ENCODE results near the gene KPNA3.
"Not testable (repeated sequence)": the region's sequence is repeated elsewhere in the genome, so short reads cannot be mapped to it uniquely, and the experiment has no call there.

KPNA3 gene

DNA sequence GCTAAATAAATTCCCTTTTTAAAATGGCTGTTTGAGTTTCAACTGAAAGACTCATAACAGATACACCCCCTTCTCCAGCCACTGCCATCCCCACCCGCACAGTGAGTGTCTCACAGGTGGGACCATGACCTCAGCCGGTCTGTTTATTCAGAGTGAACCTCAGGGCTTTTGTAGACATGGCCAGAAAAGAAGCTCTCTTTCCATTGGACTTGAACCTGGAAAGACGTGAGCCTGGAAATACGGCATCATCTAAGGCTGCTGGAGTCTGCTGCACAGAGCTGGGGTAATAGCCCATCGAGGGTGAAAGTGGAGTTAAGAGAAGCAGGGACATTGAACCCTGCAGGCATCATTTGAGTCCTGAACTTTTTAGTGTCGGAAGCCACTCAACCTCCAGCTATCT lies 15.2 kb upstream of the KPNA3 start:
- no peak for DNase-seq

DNA sequence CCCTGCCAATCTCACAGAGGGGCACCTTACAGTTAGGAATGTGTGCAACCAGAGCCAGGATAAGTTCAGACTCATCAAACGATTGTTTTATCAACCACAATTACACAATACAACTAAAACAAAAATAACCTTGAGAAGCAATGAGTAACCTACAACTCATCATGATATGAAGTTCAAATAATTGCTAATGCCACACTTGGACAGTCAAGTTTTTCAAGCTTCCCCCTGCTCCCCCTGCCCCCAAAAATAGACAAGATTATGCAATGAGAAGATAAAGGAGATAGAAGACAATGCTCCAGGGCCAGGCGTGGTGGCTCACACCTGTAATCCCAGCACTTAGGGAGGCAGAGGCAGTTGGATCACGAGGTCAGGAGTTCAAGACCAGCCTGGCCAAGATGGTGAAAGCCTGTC lies 13.6 kb upstream of the KPNA3 start:
- DNase-seq, result no peak

DNA sequence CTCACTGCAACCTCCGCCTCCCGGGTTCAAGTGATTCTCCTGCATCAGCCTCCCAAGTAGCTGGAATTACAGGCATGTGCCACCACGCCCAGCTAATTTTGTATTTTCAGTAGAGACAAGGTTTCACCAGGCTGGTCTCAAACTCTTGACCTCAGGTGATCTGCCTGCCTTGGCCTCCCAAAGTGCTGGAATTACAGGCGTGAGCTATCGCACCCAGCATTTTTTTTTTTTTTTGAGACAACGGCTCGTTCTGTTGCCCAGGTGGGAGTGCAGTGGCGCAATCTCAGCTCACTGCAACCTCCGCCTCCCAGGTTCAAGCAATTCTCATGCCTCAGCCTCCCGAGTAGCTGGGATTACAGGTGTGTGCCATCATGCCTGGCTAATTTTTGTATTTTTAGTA lies 10.6 kb upstream of the KPNA3 start:
- not testable (repeated sequence) for DNase-seq

DNA sequence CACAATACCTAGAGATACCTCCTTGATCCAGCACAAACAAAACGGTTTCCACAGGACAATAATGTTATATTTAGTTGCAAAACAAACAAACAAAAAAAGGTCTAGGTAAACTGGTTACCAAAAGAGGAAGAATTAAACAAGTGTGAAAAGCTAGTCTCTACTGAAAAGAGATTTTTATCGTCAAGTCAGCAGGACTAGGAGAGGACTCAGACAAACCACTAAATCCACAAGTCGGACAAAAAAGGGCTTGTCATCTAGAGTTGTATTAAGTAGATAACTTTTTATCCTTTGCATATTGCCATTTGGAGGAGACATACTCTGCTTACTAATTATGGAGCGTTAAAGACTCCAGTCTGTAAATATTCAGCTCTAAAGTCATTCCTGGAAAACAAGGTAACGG lies 9.9 kb upstream of the KPNA3 start:
- no peak for DNase-seq

DNA sequence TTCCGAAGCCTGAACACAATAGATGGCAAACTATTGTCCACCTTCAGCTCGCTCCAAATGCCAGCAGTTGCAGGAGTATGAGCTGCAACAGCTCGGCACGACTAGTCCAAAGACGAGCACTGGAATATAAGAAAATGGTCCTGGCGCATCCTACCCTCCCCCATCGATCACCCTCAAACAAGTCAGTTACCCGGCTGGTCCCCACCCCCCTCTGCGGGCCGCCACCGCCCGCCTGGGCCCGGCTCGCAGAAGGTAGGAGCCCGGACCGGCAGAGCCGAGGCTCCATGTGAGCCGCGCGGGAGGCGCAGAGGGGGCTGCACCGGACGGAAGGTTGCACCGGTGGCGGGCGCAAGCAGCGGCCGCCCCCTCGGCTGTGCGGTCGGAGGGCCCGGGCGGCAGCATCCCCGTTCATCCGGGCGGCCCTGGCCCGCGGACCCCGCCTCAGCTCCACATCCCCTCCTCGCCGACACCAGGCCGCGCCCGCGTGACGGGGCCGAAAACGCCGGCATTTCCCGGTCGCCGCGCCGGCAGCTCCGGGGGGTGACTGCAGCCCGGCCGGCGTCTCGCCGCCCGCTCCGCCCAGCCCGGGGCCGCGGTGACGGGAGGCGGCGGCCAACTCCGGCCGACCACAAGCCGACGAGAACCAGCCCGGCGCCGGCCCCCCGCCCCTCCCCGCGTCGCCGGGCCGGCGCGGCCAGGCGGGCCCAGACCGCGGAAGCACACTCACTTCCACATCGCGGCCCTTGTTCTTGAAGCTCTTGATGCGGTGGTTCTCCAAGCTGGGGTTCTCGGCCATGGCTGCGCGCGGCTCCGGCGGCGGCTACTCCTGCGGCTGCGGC lies 552 bp downstream of the KPNA3 start:
- peak in 44 of 56 donors; percentile 3 to 71 (median 46) for DNase-seq

DNA sequence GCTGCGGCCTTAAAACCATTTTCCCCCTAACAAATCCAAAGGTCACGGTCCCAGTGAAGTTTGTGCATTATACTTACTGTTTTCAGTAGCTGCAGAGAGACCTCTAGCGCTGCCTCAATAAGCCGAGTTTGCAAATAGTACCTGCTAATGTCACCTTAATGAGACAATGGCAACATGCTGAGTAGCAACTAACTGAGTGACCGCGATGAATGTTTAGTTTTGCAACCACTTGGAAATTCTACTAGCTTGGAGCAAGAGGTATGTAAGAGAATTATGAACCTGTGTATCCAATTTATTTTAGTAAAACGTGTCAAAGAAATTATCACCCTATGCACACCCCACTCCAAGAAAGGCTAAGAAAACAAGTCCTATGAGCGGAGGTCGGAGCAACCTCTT lies 1.2 kb downstream of the KPNA3 start:
- peak in 8 of 56 donors; percentile 1 to 13 (median 6) for DNase-seq

DNA sequence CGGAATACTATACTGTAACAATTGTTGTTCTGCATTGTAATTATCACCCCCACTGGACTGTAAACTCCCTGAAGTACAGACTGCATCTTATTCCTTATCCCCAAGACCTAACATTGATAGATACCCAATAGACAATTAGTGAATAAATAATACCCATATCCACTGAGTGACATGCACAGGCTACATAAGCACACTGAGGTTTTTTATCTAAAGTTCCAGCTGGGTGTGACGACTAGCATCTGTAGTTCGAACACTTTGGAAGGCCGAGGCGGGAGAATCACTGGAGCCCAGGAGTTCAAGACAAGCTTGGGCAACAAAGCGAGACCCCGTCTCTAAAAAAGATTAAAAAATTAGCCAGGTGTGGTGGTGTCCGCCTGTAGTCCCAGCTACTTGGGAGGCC lies 2.5 kb downstream of the KPNA3 start:
- no peak for DNase-seq

DNA sequence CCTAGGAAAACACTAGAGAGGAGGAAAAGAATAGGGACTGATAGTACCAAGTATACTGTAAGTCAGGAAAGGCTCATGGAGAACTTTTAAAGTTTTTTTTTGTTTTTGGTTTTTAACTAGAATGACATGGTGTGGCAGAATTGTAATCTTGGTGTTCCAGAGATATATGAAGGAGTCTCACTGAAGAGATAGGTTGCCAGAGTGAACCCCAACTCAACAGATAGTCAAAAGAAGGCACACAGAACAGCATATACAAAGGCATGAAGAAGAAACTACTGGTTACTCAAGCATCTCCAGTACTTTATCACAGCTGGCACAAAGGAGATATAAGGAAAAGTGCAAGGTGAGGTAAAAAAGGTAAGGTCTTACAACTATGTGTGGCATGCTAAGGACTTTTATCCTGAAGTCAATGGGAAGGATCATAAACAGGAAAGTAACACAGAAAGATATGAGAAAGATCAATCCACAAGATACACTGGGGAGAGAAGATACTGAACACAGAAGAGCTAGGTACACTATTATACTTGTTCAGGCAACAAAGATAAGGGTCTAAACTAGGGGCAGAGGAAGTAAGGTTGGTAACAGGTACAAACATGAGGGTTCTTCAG lies 6.0 kb downstream of the KPNA3 start:
- DNase-seq, result no peak

DNA sequence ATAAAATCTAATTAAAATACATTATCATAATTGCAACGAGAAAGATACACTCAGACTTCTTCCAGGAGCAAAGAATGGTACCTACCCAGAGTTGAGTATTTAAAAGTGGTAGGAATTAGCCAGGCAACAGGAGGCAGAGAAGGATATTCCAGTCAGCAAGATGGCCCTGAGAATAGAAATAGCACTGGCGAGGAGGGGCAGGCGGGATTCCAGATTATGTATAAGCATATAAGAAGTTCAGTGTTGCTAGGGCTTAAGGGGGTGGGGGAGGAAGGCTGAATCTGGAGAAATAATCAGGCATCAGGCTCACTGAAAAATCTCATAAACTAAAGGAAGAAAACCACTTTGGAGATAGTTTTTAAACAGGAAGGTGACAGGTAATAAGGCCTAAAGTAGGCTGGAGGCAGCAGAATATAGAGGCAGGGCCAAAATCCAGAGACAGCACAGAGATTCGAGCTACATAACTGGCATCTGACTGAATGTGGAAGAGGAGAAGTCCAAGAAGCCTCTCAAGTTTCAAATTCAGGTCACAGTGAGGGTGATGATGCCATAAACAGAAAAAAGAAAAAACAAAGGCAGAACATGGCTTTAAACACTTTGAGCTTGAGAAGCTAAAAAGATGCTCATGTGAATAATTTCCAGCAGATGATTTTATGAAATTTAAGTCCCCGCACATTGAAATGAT lies 7.5 kb downstream of the KPNA3 start:
- no peak for DNase-seq

DNA sequence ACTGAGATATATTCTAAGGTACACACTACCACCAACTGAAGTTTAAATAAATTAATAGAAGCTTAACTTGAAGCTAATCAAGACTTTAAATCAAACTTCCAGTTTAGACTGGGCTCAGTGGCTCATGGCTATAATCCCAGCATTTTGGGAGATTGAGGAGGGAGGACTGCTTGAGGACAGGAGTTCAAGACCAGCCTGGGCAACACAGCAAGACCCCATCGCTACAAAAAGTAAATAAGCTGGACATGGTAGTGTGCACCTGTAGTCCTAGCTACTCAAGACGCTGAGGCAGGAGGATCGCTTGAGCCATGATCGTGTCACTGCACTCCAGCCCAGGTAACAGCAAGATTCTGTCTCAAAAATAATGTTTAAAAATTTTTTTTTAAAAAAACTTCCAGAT lies 8.6 kb downstream of the KPNA3 start:
- no peak for DNase-seq

DNA sequence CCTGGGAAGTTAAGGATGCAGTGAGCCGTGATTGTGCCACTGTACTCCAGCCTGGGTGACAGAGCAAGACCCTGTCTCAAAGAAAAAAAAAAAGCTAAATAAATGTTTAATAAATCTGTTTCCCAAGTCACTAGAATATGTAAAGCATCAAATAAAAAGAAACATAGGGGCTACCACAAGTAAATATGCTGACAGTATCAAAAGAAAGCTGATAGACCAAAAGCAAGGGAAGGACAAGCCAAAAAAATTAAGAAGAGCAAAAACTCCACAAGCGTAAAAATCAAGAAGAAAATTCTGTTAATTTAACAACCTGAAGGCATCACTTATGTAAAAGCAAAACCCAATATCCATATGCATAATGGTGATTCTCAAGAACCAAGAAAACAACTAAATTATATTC lies 9.7 kb downstream of the KPNA3 start:
- DNase-seq, result no peak

DNA sequence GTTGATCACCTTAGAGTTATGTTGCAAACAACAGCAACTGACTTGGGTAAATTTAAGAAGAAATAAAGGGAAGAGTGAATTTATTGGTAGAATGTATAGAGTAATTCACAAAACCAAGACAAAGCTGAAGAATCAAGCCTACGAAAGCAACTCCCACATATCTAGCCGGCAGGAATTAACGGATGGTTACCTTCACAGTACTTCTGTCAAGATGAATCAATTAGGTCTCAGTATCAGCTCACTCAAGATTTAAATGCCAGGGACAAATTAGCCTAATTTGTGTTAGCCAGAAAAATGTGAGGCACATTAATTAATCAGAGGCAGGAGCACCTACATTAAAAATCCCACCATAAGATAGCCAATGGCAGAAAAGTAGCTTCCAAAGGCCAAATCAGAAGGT lies 10.7 kb downstream of the KPNA3 start:
- no peak for DNase-seq

DNA sequence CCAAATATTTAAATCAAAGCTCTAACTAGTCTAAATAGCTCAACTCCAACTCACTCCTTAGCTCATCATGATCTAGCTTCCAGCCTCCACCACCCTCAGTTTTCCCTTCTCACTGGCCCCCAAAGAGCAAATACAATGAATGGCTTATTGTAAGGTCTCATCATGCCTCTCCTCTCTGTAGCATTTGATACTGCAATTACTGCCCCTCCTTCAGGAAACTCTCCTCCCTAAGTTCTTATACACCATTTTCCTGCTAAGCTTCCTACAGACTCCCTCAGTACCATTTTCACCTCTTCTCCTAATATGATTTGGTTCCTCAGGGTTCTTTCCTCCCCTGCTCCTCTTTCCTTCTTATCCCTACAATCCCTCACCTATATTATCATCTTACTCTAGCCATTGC lies 12.8 kb downstream of the KPNA3 start:
- DNase-seq, result no peak

DNA sequence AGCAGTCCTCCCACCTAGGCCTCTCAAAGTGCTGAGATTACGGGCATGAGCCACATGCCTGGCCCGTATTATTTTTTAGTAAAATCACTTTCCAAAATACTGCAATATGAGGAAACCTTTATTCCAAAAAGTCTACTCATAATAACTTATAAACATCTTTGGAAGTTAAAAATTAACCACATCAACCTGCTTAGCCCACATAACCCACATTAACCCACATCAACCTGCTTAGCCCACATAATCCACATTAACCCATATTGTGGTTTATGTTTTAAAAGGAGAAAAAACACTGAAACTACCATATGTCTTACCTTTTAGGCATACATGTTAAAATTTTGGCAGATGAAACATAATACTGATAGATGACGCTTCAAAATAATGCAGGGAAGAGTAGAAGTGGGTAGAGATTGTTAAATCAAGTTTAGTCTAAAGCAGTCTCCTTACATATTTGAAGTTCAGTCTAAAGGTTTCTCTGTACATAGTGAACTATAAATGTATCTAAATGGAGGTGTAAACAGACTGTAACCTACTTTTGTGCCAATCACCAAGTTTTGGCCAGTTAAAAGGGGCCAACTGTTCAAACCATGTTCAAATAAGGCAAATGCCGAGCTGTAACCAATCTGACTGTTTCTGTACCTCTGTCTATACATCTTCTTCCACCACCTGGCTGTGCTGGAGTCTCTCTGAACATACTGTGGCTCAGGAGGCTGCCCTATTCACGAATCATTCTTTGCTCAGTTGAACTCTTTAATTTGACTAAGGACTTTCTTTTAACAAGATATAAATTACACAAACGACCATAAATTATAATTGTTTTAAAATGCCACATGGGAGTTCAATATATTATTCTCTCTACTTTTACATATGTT lies 14.5 kb downstream of the KPNA3 start:
- DNase-seq, result no peak

DNA sequence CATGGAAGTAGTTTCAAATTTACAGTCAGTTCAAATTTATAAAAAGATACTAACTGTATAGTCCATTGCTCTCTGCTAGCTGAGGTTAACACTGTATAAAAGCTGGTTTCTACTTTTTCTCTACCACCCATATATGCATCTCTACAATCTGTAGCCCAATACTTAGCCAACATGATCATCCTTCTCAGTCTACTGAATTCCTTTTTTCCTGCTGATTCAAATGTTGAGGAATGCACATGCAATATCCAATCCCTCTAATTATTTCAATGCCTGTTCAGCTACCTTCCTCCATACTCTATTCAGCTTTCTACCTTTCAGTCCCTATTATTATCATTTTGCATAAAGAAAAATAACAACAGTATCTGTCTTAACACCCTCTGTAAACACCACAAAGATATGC lies 15.6 kb downstream of the KPNA3 start:
- no peak for DNase-seq

DNA sequence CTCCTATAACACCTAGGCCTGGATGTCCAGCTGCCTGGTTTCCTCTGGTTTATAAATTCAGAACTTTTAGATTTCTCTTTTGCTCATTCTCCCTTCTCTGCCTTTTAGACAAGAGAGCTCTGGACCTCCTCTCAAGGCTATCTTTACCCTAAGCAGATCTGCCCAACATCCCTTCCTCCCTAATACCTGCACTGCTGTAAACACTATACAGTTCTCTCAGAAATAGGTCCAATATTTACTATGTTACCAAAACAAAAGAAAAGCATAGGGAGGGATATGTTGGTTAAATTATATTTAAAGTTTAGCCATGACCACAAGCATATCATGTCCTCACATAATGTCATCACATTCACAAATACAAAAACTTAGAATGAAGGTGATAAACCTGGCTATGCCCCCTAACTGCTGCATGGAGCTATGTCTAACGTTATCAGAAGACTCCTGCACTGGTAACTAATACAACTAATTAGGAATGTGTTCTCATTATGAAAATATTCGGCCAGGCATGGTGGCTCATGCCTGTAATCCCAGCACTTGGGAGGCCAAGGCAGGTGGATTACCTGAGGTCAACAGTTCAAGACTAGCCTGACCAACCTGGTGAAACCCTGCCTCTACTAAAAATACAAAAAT lies 18.0 kb downstream of the KPNA3 start:
- DNase-seq, result no peak

DNA sequence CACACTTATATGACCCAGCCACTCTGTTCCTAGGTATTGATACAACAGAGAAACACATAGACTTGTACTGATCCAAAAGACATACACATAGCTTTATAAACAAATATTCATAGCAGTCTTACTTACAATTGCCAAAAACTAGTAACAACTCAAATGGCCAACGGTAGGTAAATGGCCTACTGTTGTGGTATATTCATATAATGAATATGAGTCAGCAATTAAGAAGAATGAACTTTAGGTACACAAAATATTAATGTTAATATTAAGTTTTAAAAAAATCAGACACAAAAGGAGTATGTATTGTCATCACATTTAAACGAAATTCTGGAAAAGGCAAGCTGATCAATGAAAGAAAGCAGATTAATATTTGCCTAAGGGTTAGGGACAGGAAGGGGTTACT lies 19.7 kb downstream of the KPNA3 start:
- no peak for DNase-seq

DNA sequence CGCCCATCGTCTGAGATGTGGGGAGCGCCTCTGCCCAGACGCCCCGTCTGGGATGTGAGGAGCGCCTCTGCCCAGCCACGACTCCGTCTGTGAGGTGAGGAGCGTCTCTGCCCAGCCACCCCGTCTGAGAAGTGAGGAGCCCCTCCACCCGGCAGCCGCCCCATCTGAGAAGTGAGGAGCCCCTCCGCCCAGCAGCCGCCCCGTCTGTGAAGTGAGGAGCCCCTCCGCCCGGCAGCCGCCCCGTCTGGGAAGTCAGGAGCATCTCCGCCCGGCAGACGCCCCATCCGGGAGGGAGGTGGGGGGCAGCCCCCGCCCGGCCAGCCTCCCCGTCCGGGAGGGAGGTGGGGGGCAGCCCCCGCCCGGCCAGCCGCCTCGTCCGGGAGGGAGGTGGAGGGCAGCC lies 30.7 kb downstream of the KPNA3 start:
- DNase-seq, result not testable (repeated sequence)

DNA sequence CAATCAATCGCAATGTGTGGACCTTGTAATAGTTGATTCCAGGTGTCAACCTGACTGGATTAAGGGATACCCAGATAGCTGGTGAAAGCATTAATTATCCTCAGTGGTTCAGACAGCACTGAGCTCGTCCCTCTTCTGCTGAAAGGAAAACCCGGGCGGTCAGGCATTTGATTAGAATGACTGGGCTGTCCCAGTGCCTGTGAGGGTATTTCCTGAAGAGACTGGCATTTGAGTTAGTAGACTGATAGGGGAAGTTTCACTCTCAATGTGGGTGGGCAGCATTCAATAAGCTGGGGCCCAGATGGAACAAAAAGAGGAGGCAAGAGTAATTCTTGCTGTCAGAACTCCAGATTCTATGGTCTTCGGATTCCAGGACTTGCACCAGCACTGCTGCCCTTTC lies 31.9 kb downstream of the KPNA3 start:
- DNase-seq, result no peak

DNA sequence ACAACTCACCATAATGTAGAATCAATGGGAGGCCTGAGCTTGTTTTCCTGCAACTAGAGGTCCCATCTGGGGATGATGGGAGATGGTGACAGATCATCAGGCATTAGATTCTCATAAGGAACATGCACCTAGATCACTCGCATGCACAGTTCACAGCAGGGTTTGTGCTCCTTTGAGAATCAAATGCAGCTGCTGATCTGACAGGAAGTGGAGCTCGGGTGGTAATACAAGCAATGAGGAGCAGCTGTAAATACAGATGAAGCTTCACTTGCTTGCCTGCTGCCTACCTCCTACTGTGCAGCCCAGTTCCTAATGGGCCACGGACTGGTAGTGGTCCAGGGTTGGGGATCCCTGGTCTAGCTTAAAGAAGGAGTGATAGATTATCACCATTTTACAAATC lies 33.0 kb downstream of the KPNA3 start:
- no peak for DNase-seq

DNA sequence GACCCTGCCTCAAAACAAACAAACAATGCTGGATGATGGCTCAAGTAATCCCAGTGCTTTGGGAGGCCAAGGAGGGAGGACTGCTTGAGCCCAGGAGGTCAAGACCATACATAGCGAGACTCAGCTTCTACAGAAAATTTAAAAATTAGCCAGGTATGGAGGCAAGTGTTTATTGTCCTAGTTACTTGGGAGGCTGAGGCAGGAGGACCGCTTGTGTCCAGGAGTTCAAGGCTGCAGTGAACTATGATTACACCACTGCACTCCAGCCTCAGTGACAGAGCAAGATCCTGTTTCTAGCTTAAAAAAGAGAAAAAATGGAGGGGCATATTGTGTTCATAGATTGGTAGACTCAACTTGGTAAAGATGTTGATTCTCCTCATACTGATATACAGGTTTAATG lies 36.2 kb downstream of the KPNA3 start:
- no peak for DNase-seq
